ENCODE data around the gene OTOP2. TPM values are rescaled to one million over a fixed set of nuclear protein-coding genes. Genes with fewer than 3 reads are reported as not detected.
A peak's percentile ranks its signal among the peaks of the same experiment; 100 is the strongest.

Gene OTOP2
- total and polyA plus RNA-seq, 2 of the 8 experiments (the other 6 are each of a cell fraction or from before 2014, with no cell fraction given) = 0.23 TPM; not detected in 1

- Histone ChIP-seq H3K14ac (ENCODE audit: insufficient read length) (no peak overlapping the region), H3K9ac (replicated peaks in 1 of 4; ENCODE audit: extremely low read depth in 1 of 4, low read depth in 3 of 4, low read length in 3 of 4) (no peak overlapping the region), H3K4ac (replicated peaks; ENCODE audit: insufficient read length, low read depth, low read length) (no peak overlapping the region), H3K9me3 (ENCODE audit: insufficient read depth in 2 of 2, low read depth in 1 of 2, low read length in 1 of 2) (no peaks in the 10 kb centered on the region), H2BK12ac (ENCODE audit: low read depth, low read length) (peak overlapping the region; percentile 4; the same call in 1 of the 2 replicates), H2AK5ac (ENCODE audit: low read depth, low read length) (no peak overlapping the region), H4K8ac (ENCODE audit: extremely low read depth, insufficient read depth, low read length) (no peak overlapping the region), H2AFZ (ENCODE audit: low read length) (no peak overlapping the region), H3K79me2 (ENCODE audit: control insufficient read depth in 1 of 2, insufficient read depth in 2 of 2, low read length in 2 of 2) (no peaks in the 10 kb centered on the region), H3K4me2 (ENCODE audit: insufficient read depth in 1 of 2, low read depth in 2 of 2, low read length in 2 of 2) (no peak overlapping the region), H3K56ac (replicated peaks; ENCODE audit: insufficient read length, low read depth, low read length) (no peak overlapping the region), H3K18ac (ENCODE audit: extremely low read depth, low read length) (no peak overlapping the region), H2BK120ac (replicated peaks; ENCODE audit: low read depth, low read length) (no peak overlapping the region), H2BK15ac (ENCODE audit: low read length) (no peak overlapping the region), H3K36me3 (ENCODE audit: control insufficient read depth in 2 of 4, insufficient read depth in 4 of 4, low read length in 3 of 4) (no peaks in the 10 kb centered on the region; a peak in 1 of 8 replicates), H2BK5ac (ENCODE audit: low read depth, low read length) (no peak overlapping the region), H4K20me1 (replicated peaks in 1 of 2; ENCODE audit: control insufficient read depth in 1 of 2, insufficient read depth in 2 of 2, low read length in 2 of 2) (peaks cover 0 to 4% of the 10 kb centered on the region in 2 experiments), H3K4me1 (replicated peaks in 1 of 4; ENCODE audit: control insufficient read depth in 3 of 4, insufficient read depth in 4 of 4, low read length in 3 of 4) (peaks cover 0 to 13% (median 10%) of the 10 kb centered on the region in 4 experiments; a peak in 6 of 7 replicates), H3K27me3 (replicated peaks in 1 of 4; ENCODE audit: control insufficient read depth in 3 of 4, extremely low read depth in 1 of 4, insufficient read depth in 3 of 4, low read length in 3 of 4) (peaks cover 15 to 24% (median 17%) of the 10 kb centered on the region in 4 experiments), H4K5ac (ENCODE audit: insufficient read length, low read depth, low read length) (no peak overlapping the region), H3K79me1 (ENCODE audit: low read depth, low read length) (no peaks in the 10 kb centered on the region), H4K91ac (replicated peaks; ENCODE audit: insufficient read length, low read length) (no peak overlapping the region), H3K23me2 (ENCODE audit: low read depth, low read length) (peaks cover 5% of the 10 kb centered on the region; the same call in 1 of the 2 replicates), H2BK20ac (ENCODE audit: low read length) (no peak overlapping the region), H3K23ac (ENCODE audit: insufficient read length) (no peak overlapping the region), H3K4me3 (ENCODE audit: extremely low read depth in 1 of 4, insufficient read depth in 2 of 4, low read depth in 3 of 4, low read length in 4 of 4) (no peak overlapping the region), H3K27ac (ENCODE audit: low read depth, low read length) (no peak overlapping the region)
- DNase-seq (ENCODE audit: low read depth in 1 of 2, low spot score in 2 of 2) = no peak
- ChIA-PET CTCF (ENCODE audit: partially characterized antibody) (interaction anchor here (1.0 to 49.9 kb wide), 13 partner anchors 12 to 173 kb away, joined by 3 to 1072 read pairs (median 6); partner anchors contain the start of genes FADS6 and OTOP3), POLR2A (ENCODE audit: partially characterized antibody) (interaction anchor here (0.8 kb wide), 1 partner anchor 142 kb away, joined by 3 read pairs; no protein-coding TSS in a partner anchor)
- FAIRE-seq = no peak
- TF ChIP-seq CEBPB (IDR thresholded peaks at IDR 0.05; ENCODE audit: low read depth, low read length) (no peak), RFX5 (IDR thresholded peaks at IDR 0.05; ENCODE audit: borderline replicate concordance, low read depth, low read length) (no peak), SIX5 (IDR thresholded peaks at IDR 0.05; ENCODE audit: low read depth, low read length) (no peak), ASH2L (IDR thresholded peaks at IDR 0.05; ENCODE audit: low read length) (no peak), BCL11A (IDR thresholded peaks at IDR 0.05; ENCODE audit: low read depth in 2 of 2, low read length in 2 of 2) (no peak), ATF3 (IDR thresholded peaks at IDR 0.05; ENCODE audit: insufficient read depth, low read depth, low read length) (no peak)
- WGBS, 2 experiments (ENCODE audit: extremely low coverage in 1 of 2, insufficient coverage in 1 of 2, insufficient read length in 1 of 2, insufficient replicate concordance in 2 of 2, low coverage in 1 of 2, low lambda C conversion rate in 2 of 2, missing lambda C conversion rate in 1 of 2) = 94% methylated on average over 5 of the region's 5 CpGs; no CpG with 5 or more reads in 1 of the 2 experiments
Observed at GRCh38 chr17:74918906-74919305, 5.2 kb upstream of the OTOP2 start.
